Caco-2 (cell line): ENCODE data around the gene DCHS1. TPM values are rescaled to one million over a fixed set of nuclear protein-coding genes. Genes with fewer than 3 reads are reported as not detected.

Experiments
- BruUV-seq: library from RNA; stranded (reverse); fragments of 400-500 nt; replicated peaks from 2 replicates; lab custom pipeline; 2021; lab: Mats Ljungman, UMichigan
- CTCF ChIA-PET: fragments of 300-600 bp; sonication (Branson Sonifier 250); formaldehyde crosslinking; loops from one replicate; lab custom pipeline; 2022; ENCODE audit warnings: antibody characterized with exemption; lab: Charles Lee
- POLR2A ChIA-PET: fragments of 300-600 bp; sonication (Branson Sonifier 250); formaldehyde crosslinking; loops from one replicate; lab custom pipeline; 2022; ENCODE audit warnings: antibody characterized with exemption; lab: Charles Lee
- DNase-seq, 2 experiments: peaks; one replicate each; pipeline versions ENCODE4 v3.0.0 to v3.0.0-alpha.2; 2020 to 2022
- H3K27me3 ChIP-seq: replicated peaks from 2 replicates; pipeline ENCODE4 v1.6.0; 2011; ENCODE audit warnings: low read length; ENCODE audit not compliant: control insufficient read depth, insufficient read depth
- H3K36me3 ChIP-seq: 2 replicates; pipeline ENCODE4 v1.5.1; 2011; ENCODE audit warnings: low read length; ENCODE audit not compliant: control insufficient read depth, insufficient read depth
- H3K4me1 ChIP-seq: fragments of 250-450 bp; sonication (Bioruptor Pico); 2 replicates; pipeline ENCODE4 v1.5.1; 2020; ENCODE audit warnings: mild to moderate bottlenecking
- H3K4me3 ChIP-seq: 2 replicates; pipeline ENCODE4 v1.5.1; 2011; ENCODE audit warnings: low read depth, mild to moderate bottlenecking, control low read depth, low read length
- H3K9me3 ChIP-seq: fragments of 250-450 bp; sonication (Bioruptor Pico); 2 replicates; pipeline ENCODE4 v1.5.1; 2020; ENCODE audit warnings: mild to moderate bottlenecking, moderate library complexity
- H3K27ac Mint-ChIP-seq: one replicate; pipeline ENCODE4 v1.8.0; 2022; ENCODE audit warnings: mixed read lengths; ENCODE audit not compliant: unreplicated experiment
- H3K27me3 Mint-ChIP-seq: one replicate; pipeline ENCODE4 v1.8.0; 2022; ENCODE audit warnings: mixed read lengths; ENCODE audit not compliant: insufficient read depth, unreplicated experiment
- H3K36me3 Mint-ChIP-seq: one replicate; pipeline ENCODE4 v1.8.0; 2022; ENCODE audit warnings: mild to moderate bottlenecking, mixed read lengths; ENCODE audit not compliant: insufficient read depth, unreplicated experiment
- H3K4me1 Mint-ChIP-seq: one replicate; pipeline ENCODE4 v1.8.0; 2022; ENCODE audit warnings: low read depth, mixed read lengths; ENCODE audit not compliant: unreplicated experiment
- H3K4me3 Mint-ChIP-seq: one replicate; pipeline ENCODE4 v1.8.0; 2022; ENCODE audit warnings: mild to moderate bottlenecking, moderate library complexity, mixed read lengths; ENCODE audit not compliant: unreplicated experiment
- H3K9me3 Mint-ChIP-seq: one replicate; pipeline ENCODE4 v1.8.0; 2022; ENCODE audit warnings: mixed read lengths; ENCODE audit not compliant: unreplicated experiment
- intact Hi-C: fragments of 100-400 bp; cut with micrococcal nuclease; formaldehyde crosslinking; loops from one replicate; pipeline ENCODE4 v1.10.0; 2022; ENCODE audit not compliant: unreplicated experiment
- total RNA-seq: library from RNA; stranded (reverse); gene quantifications from 2 replicates; pipeline ENCODE4 v1.2.3, GENCODE V29; 2022
- TF ChIP-seq, protein P1 (sequence below), 2 experiments: fragments of 200-600 bp in 1 of 2; IDR thresholded peaks; 1 replicate in 1 of 2; 2 replicates in 1 of 2; pipeline versions ENCODE4 v1.5.1 to v1.8.0; 2011 to 2022; ENCODE audit warnings: antibody characterized with exemption in 1 of 2, control low read depth in 1 of 2, inconsistent platforms in 1 of 2, low read depth in 1 of 2, low read length in 1 of 2, mild to moderate bottlenecking in 1 of 2, moderate library complexity in 1 of 2; ENCODE audit not compliant: insufficient read depth in 1 of 2, severe bottlenecking in 1 of 2, unreplicated experiment in 1 of 2

The DCHS1 gene
- total RNA-seq, 1 experiment from 2014 or later: 1.7 TPM

DNA sequence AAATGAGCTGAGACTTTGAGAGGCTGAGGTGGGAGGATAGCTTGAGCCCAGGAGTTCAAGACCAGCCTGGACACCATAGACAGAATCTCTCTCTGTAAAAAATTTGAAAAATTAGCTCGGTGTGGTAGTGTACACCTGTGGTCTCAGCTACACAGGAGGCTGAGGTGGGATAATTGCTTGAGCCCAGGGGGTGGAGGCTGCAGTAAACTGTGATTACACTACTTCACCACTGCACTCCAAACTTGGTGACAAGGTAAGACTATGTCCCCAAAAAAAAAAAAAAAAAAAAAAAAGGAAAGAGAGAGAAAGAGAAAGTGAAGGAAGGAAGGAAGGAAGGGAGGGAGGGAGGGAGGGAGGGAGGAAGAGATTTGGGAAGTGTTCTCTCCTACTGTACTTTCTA, 77.5 kb downstream of the DCHS1 start:
- Histone ChIP-seq H3K36me3 (no peaks in the 10 kb centered on the region; the same call in 1 of the 2 replicates), H3K9me3 (no peaks in the 10 kb centered on the region; the same call in none of the 2 replicates), H3K4me3 (no peak overlapping the region), H3K4me1 (no peaks in the 10 kb centered on the region), H3K27me3 (no peaks in the 10 kb centered on the region)
- peaks cover 15% of the 10 kb centered on the region for H3K9me3 Mint-ChIP-seq
- ChIA-PET POLR2A (no interaction called here), CTCF (no interaction called here)
- no peaks in the 10 kb centered on the region for H3K36me3 Mint-ChIP-seq
- TF ChIP-seq, protein P1, sequence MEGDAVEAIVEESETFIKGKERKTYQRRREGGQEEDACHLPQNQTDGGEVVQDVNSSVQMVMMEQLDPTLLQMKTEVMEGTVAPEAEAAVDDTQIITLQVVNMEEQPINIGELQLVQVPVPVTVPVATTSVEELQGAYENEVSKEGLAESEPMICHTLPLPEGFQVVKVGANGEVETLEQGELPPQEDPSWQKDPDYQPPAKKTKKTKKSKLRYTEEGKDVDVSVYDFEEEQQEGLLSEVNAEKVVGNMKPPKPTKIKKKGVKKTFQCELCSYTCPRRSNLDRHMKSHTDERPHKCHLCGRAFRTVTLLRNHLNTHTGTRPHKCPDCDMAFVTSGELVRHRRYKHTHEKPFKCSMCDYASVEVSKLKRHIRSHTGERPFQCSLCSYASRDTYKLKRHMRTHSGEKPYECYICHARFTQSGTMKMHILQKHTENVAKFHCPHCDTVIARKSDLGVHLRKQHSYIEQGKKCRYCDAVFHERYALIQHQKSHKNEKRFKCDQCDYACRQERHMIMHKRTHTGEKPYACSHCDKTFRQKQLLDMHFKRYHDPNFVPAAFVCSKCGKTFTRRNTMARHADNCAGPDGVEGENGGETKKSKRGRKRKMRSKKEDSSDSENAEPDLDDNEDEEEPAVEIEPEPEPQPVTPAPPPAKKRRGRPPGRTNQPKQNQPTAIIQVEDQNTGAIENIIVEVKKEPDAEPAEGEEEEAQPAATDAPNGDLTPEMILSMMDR (IDR thresholded peaks at IDR 0.05; ENCODE audit: insufficient read depth in 1 of 2, low read depth in 1 of 2, low read length in 1 of 2, severe bottlenecking in 1 of 2, unreplicated experiment in 1 of 2): no peak
- intact Hi-C loops: no loop called here
- no peaks in the 10 kb centered on the region for H3K4me1 Mint-ChIP-seq
- H3K4me3 Mint-ChIP-seq: no peak overlapping the region
- DNase-seq: no peak
- no TSS peak for BruUV-seq
- no peaks in the 10 kb centered on the region for H3K27me3 Mint-ChIP-seq
- no peak overlapping the region for H3K27ac Mint-ChIP-seq

- Histone ChIP-seq H3K27me3 (no peaks in the 10 kb centered on the region), H3K36me3 (no peaks in the 10 kb centered on the region; the same call in 1 of the 2 replicates), H3K4me1 (no peaks in the 10 kb centered on the region), H3K9me3 (no peaks in the 10 kb centered on the region), H3K4me3 (no peak overlapping the region)
- CTCF ChIA-PET: no interaction called here
- no peak for DNase-seq
- no peak overlapping the region for H3K27ac Mint-ChIP-seq
- POLR2A ChIA-PET: no interaction called here
- no TSS peak for BruUV-seq
- no peaks in the 10 kb centered on the region for H3K4me1 Mint-ChIP-seq
- TF ChIP-seq, protein P1 (IDR thresholded peaks at IDR 0.05; ENCODE audit: insufficient read depth in 1 of 2, low read depth in 1 of 2, low read length in 1 of 2, severe bottlenecking in 1 of 2, unreplicated experiment in 1 of 2): no peak
- H3K36me3 Mint-ChIP-seq: no peaks in the 10 kb centered on the region
- H3K4me3 Mint-ChIP-seq: no peak overlapping the region
- intact Hi-C loops: no loop called here
- H3K27me3 Mint-ChIP-seq: no peaks in the 10 kb centered on the region
- H3K9me3 Mint-ChIP-seq: peaks cover under 1% of the 10 kb centered on the region
Observed at GRCh38 chr11:6576471-6577373, 78.9 kb downstream of the DCHS1 start.

DNA sequence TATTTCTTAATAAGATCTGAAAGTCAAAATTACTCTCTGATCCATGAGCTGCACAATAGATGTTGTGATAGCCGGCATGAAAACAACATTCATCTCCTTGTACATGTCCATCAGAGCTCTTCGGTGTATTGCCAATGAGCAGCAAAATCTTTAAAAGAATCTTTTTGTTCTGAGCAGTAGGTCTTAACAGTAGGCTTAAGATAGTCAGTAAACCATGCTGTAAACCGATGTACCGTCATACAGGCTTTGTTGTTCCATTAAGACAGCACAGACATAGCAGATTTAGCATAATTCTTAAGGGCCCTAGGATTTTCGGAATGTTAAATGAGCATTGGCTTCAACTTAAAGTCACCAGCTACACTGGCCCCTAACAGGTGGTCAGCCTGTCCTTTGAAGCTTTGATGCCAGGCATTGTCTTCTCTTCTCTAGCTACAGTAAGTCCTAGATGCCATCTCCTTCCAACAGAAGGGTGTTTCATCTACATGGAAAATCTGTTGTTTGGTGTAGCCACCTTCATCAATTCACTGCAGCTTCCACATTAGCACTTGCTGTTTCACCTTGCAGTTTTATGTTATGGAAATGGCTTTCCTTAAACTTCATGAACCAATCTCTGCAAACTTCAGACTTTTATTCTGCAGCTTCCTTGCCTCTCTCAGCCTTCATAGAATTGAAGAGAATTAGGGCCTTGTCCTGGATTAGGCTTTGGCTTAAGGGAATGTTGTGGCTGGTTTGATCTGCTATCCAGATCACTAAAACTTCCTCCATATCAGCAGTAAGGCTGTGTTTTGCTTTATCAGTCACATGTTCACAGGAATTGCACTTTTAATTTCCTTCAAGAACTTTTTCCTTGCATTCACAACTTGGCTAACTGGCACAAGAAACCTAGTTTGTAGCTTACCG, 80.5 kb downstream of the DCHS1 start:
- no peaks in the 10 kb centered on the region for H3K9me3 ChIP-seq
- Mint-ChIP-seq H3K4me1 (no peaks in the 10 kb centered on the region), H3K4me3 (no peak overlapping the region), H3K27ac (no peak overlapping the region), H3K9me3 (no peaks in the 10 kb centered on the region), H3K27me3 (no peaks in the 10 kb centered on the region), H3K36me3 (no peaks in the 10 kb centered on the region)
- intact Hi-C loops: no loop called here
- ChIA-PET POLR2A (no interaction called here), CTCF (interaction anchor here (0.6 kb wide), 1 partner anchor 156 kb away, joined by 3 read pairs; the partner anchor contains the start of gene APBB1)
- no peak overlapping the region for H3K4me3 ChIP-seq
- H3K27me3 ChIP-seq: no peaks in the 10 kb centered on the region
- no peak for DNase-seq
- H3K36me3 ChIP-seq: no peaks in the 10 kb centered on the region; the same call in 1 of the 2 replicates
- H3K4me1 ChIP-seq: no peaks in the 10 kb centered on the region
- no TSS peak for BruUV-seq
- TF ChIP-seq, protein P1 (IDR thresholded peaks at IDR 0.05; ENCODE audit: insufficient read depth in 1 of 2, low read depth in 1 of 2, low read length in 1 of 2, severe bottlenecking in 1 of 2, unreplicated experiment in 1 of 2): no peak
